Measurements from ENCODE around the gene VMAC. TPM values are rescaled to one million over a fixed set of nuclear protein-coding genes. Genes with fewer than 3 reads are reported as not detected.

VMAC gene
- total RNA-seq, 1 experiment from 2014 or later = 8.9 TPM

DNA sequence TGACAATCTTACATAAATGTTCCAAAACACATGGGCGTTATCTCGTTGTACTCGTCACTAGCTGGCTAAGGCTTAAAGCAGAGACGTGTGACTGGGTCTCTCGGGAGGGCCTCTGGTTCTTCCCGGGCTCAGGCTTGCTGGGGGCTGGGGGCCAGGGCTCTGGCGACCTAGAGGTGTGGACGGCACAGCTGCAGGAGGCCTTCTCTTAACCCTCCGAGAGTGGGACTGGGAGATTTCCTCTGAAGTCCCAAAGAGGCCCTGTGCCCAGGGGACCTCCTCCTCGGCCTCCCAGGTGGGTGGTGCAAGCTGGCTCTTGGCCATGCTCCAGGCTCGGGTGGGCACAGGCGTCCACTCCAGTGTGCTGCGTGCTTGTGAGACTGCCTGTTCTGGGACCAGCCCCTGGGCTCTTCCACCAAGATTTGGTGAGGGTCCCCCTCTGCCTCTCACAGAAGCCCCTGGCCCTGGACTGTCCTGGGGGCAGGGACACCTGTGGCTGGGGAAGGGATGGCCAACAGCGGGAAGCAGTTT is 11.6 kb downstream of the VMAC start:
- H3K27me3 ChIP-seq (ENCODE audit: low read length) = no peaks in the 10 kb centered on the region
- no peak for DNase-seq
- no peak overlapping the region for H3K4me3 ChIP-seq (ENCODE audit: low read length)
- no peak overlapping the region for H3K9ac ChIP-seq (ENCODE audit: low read length)
- H3K9me3 ChIP-seq (ENCODE audit: low read length) = no peaks in the 10 kb centered on the region
- H3K79me2 ChIP-seq (ENCODE audit: low read length) = no peaks in the 10 kb centered on the region
- H3K9me2 ChIP-seq (replicated peaks; ENCODE audit: insufficient read depth, low read length) = no peaks in the 10 kb centered on the region
- no peak overlapping the region for H3K27ac ChIP-seq (ENCODE audit: low read length)
- H3K4me1 ChIP-seq (ENCODE audit: low read length) = no peaks in the 10 kb centered on the region
- H3K36me3 ChIP-seq (ENCODE audit: insufficient read depth, low read length) = no peaks in the 10 kb centered on the region; the same call in 1 of the 2 replicates
- no peak overlapping the region for H2AFZ ChIP-seq (ENCODE audit: low read length)
- no peaks in the 10 kb centered on the region; the same call in 1 of the 2 replicates for H4K20me1 ChIP-seq (ENCODE audit: insufficient read depth, low read depth, low read length)
- H3K4me2 ChIP-seq (ENCODE audit: low read depth, low read length, poor library complexity, severe bottlenecking) = no peak overlapping the region

DNA sequence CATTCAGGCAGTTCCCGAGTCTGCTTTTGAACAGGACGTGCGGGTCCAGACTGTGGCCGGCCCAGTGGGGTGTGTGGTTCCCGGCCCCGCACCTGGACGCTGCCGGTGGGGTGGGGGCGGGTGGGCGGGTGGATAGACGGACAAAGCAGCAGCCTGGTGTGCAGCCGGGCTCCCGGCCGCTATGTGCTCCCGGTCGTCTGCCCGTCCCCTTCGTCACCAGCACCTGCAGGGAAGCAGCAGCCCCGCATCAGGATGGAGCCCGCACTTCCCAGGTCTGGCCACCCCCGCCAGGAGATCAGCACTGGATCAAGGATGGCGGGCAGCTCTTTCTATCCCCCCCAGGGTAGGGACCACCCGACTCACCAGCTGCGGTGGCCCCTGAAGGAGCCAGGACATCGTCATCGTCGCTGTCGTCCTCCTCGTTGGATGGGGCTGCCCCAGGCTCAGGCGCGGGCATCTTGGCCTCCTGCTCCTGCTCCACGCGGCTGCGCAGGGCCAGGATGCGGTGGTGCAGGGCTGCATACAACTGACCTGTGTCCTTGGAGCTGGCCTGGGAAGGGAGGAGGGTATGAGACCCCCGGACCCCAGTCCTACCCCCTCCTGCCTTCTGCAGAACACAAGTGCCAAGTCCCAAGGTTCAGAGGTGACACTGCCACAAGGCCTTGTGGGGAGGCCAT is 12.9 kb downstream of the VMAC start:
- no peaks in the 10 kb centered on the region for H3K4me1 ChIP-seq (ENCODE audit: low read length)
- no peaks in the 10 kb centered on the region; the same call in 1 of the 2 replicates for H4K20me1 ChIP-seq (ENCODE audit: insufficient read depth, low read depth, low read length)
- no peak overlapping the region for H3K4me3 ChIP-seq (ENCODE audit: low read length)
- H3K79me2 ChIP-seq (ENCODE audit: low read length) = no peaks in the 10 kb centered on the region
- no peak overlapping the region for H3K27ac ChIP-seq (ENCODE audit: low read length)
- no peak overlapping the region for H2AFZ ChIP-seq (ENCODE audit: low read length)
- no peaks in the 10 kb centered on the region; the same call in 1 of the 2 replicates for H3K36me3 ChIP-seq (ENCODE audit: insufficient read depth, low read length)
- no peaks in the 10 kb centered on the region for H3K9me3 ChIP-seq (ENCODE audit: low read length)
- H3K9me2 ChIP-seq (replicated peaks; ENCODE audit: insufficient read depth, low read length) = no peaks in the 10 kb centered on the region
- no peaks in the 10 kb centered on the region for H3K27me3 ChIP-seq (ENCODE audit: low read length)
- DNase-seq = no peak
- no peak overlapping the region for H3K4me2 ChIP-seq (ENCODE audit: low read depth, low read length, poor library complexity, severe bottlenecking)
- H3K9ac ChIP-seq (ENCODE audit: low read length) = no peak overlapping the region

DNA sequence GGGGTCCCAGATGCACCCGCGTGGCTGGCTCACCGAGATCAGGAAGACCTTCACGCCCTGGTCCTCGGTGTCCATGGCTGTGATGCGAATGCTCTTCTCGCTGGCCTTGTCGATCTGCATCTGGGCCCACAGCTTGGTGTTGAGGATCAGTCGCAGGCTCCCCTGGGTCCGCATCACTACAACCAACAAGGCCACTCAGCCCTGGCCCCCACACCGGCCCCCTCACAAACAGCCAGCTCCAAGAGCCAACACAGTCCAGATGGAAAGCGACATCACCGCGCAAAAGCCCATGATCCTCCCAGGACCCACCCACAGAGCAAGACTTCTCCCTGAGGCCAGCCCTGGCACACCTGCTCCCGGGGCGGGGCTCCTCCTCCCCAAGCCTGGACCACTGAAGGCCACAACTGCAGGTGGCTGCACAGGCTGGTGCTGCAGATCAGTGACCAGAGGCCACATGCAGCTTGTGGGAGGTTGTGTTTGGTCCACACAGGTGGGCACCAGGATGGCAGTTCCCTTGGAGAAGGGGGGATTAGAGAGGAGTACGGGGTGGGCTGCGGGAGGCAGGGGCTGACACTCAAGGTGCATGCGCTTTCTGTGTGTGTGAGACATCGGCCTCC is 13.9 kb downstream of the VMAC start:
- H3K4me3 ChIP-seq (ENCODE audit: low read length) = no peak overlapping the region
- no peaks in the 10 kb centered on the region; the same call in 1 of the 2 replicates for H4K20me1 ChIP-seq (ENCODE audit: insufficient read depth, low read depth, low read length)
- no peak overlapping the region for H3K4me2 ChIP-seq (ENCODE audit: low read depth, low read length, poor library complexity, severe bottlenecking)
- no peak overlapping the region for H3K27ac ChIP-seq (ENCODE audit: low read length)
- peaks cover 4% of the 10 kb centered on the region; the same call in 1 of the 2 replicates for H3K36me3 ChIP-seq (ENCODE audit: insufficient read depth, low read length)
- no peaks in the 10 kb centered on the region for H3K4me1 ChIP-seq (ENCODE audit: low read length)
- H3K9me2 ChIP-seq (replicated peaks; ENCODE audit: insufficient read depth, low read length) = no peaks in the 10 kb centered on the region
- H3K27me3 ChIP-seq (ENCODE audit: low read length) = no peaks in the 10 kb centered on the region
- H2AFZ ChIP-seq (ENCODE audit: low read length) = no peak overlapping the region
- H3K9ac ChIP-seq (ENCODE audit: low read length) = no peak overlapping the region
- DNase-seq = no peak
- H3K79me2 ChIP-seq (ENCODE audit: low read length) = no peaks in the 10 kb centered on the region
- no peaks in the 10 kb centered on the region for H3K9me3 ChIP-seq (ENCODE audit: low read length)

DNA sequence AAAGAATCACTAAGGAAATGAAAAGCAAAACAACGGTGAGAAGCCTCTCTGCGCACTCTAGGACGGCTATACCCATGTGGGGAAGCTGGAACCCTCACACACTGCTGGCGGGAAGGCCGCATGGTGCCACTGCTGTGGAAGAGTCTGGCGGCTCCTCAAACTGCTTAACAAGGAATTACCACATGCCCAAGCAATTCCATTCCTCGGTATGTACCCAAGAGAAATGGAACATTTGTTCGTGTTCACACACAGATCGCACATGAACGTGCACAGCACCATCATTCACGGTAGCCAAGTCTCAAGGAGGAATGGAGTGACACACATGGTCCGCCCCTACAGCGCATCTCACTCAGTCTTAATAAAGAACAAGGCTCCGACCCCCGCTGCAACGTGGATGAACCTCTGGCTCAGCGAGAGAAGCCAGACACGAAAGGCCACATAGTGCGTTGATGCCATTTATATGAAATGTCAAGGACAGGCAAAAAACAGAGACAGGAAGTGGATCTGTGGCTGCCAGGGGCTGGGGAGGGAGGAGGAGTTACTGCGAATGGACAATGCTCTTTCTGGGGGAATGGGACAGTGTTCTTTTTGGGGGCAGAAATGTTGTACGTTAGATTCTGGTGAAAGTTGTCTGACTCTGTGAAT is 17.0 kb downstream of the VMAC start:
- no peak overlapping the region for H2AFZ ChIP-seq (ENCODE audit: low read length)
- no peaks in the 10 kb centered on the region; the same call in 1 of the 2 replicates for H4K20me1 ChIP-seq (ENCODE audit: insufficient read depth, low read depth, low read length)
- no peak for DNase-seq
- no peaks in the 10 kb centered on the region for H3K4me1 ChIP-seq (ENCODE audit: low read length)
- no peaks in the 10 kb centered on the region for H3K79me2 ChIP-seq (ENCODE audit: low read length)
- no peak overlapping the region for H3K9ac ChIP-seq (ENCODE audit: low read length)
- H3K27ac ChIP-seq (ENCODE audit: low read length) = no peak overlapping the region
- H3K36me3 ChIP-seq (ENCODE audit: insufficient read depth, low read length) = peaks cover 7% of the 10 kb centered on the region; the same call in 1 of the 2 replicates
- H3K4me3 ChIP-seq (ENCODE audit: low read length) = no peak overlapping the region
- no peaks in the 10 kb centered on the region for H3K27me3 ChIP-seq (ENCODE audit: low read length)
- H3K4me2 ChIP-seq (ENCODE audit: low read depth, low read length, poor library complexity, severe bottlenecking) = no peak overlapping the region
- no peaks in the 10 kb centered on the region for H3K9me3 ChIP-seq (ENCODE audit: low read length)
- H3K9me2 ChIP-seq (replicated peaks; ENCODE audit: insufficient read depth, low read length) = no peaks in the 10 kb centered on the region

DNA sequence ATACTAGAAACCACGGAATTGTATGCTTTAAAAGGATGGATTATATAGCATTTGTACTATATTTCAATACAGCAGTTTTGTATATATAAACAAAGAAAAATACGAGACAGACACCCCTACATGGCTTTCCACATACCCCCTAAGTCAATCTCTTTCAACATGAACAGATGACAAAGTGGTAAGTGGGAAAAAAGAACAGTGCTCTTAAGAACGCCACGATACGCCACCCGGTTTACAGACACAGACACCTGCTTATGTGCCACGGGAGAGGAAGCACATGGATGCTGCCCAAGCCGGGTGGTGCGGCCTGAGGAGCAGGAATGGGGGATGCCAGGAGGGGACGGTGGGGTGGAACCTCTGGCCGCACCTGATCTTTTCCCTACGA is 17.5 kb downstream of the VMAC start:
- H3K9me2 ChIP-seq (replicated peaks; ENCODE audit: insufficient read depth, low read length) = no peaks in the 10 kb centered on the region

DNA sequence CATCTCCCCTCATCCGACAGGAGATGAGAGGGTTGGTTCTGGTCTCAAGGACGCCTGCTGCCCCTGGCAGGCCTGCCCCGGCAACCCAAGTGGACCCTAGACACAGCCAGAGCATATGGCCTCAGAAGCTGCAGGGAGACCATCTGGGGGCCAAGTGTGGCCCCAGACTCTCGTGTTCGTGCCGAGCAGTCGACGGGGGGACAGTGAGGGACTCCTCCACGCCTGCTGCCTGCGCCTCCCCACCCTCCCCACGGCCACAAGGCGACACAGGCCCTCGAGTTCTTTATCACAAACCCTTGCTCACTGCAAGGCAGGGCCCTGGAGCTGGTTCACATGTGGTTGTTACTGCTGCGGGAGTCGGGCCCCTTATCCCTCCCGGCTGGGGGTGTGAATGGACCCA is 18.7 kb downstream of the VMAC start:
- Histone ChIP-seq H4K20me1 (ENCODE audit: insufficient read depth, low read depth, low read length) (no peaks in the 10 kb centered on the region; the same call in 1 of the 2 replicates), H3K4me2 (ENCODE audit: low read depth, low read length, poor library complexity, severe bottlenecking) (no peak overlapping the region), H3K79me2 (ENCODE audit: low read length) (no peaks in the 10 kb centered on the region), H3K27ac (ENCODE audit: low read length) (no peak overlapping the region), H3K9me3 (ENCODE audit: low read length) (no peaks in the 10 kb centered on the region), H3K9me2 (replicated peaks; ENCODE audit: insufficient read depth, low read length) (no peaks in the 10 kb centered on the region), H3K4me3 (ENCODE audit: low read length) (no peak overlapping the region), H3K4me1 (ENCODE audit: low read length) (no peaks in the 10 kb centered on the region; the same call in 1 of the 2 replicates), H3K36me3 (ENCODE audit: insufficient read depth, low read length) (peaks cover 17% of the 10 kb centered on the region; the same call in 1 of the 2 replicates), H2AFZ (ENCODE audit: low read length) (no peak overlapping the region), H3K9ac (ENCODE audit: low read length) (no peak overlapping the region), H3K27me3 (ENCODE audit: low read length) (no peaks in the 10 kb centered on the region)
- no peak for DNase-seq

More for the DNA sequence above, 17.5 kb downstream of the VMAC start:
- DNase-seq = no peak
- H3K4me2 ChIP-seq (ENCODE audit: low read depth, low read length, poor library complexity, severe bottlenecking) = no peak overlapping the region
- H3K9me3 ChIP-seq (ENCODE audit: low read length) = no peaks in the 10 kb centered on the region
- H3K27ac ChIP-seq (ENCODE audit: low read length) = no peak overlapping the region
- H3K4me3 ChIP-seq (ENCODE audit: low read length) = no peak overlapping the region
- H3K27me3 ChIP-seq (ENCODE audit: low read length) = no peaks in the 10 kb centered on the region
- no peaks in the 10 kb centered on the region; the same call in 1 of the 2 replicates for H4K20me1 ChIP-seq (ENCODE audit: insufficient read depth, low read depth, low read length)
- no peaks in the 10 kb centered on the region; the same call in 1 of the 2 replicates for H3K4me1 ChIP-seq (ENCODE audit: low read length)
- peaks cover 9% of the 10 kb centered on the region; the same call in 1 of the 2 replicates for H3K36me3 ChIP-seq (ENCODE audit: insufficient read depth, low read length)
- H3K9ac ChIP-seq (ENCODE audit: low read length) = no peak overlapping the region
- no peaks in the 10 kb centered on the region for H3K79me2 ChIP-seq (ENCODE audit: low read length)
- H2AFZ ChIP-seq (ENCODE audit: low read length) = no peak overlapping the region

DNA sequence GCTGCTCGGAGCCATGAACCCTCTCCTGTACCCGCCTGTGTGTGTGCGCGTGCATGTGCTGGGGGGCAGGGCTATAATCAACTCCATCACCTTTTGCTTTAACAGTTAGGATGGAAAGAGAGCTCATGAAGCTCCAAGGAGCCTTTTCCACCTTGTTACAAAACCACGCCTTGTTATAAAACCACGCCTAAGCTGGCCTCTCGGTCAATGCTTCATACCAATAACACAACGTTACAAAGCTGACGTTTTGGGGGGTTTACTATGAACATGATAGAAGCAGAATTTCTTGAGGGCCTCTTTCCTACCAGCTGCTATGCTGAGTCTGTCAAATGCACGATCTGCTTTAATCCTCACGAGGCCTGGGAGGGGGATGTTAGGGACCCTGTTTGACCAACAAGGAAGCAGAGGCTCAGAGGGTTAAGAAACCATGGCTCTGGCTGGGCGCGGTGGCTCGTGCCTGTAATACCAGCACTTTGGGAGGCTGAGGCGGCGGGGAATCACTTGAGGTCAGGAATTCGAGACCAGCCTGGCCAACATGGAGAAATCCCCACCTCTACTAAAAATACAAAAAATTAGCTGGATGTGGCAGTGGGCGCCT is 21.3 kb downstream of the VMAC start:
- Histone ChIP-seq H4K20me1 (ENCODE audit: insufficient read depth, low read depth, low read length) (no peaks in the 10 kb centered on the region; the same call in 1 of the 2 replicates), H3K9me3 (ENCODE audit: low read length) (no peaks in the 10 kb centered on the region), H3K4me2 (ENCODE audit: low read depth, low read length, poor library complexity, severe bottlenecking) (no peak overlapping the region), H2AFZ (ENCODE audit: low read length) (no peak overlapping the region), H3K27ac (ENCODE audit: low read length) (no peak overlapping the region), H3K36me3 (ENCODE audit: insufficient read depth, low read length) (peaks cover 21% of the 10 kb centered on the region; the same call in 1 of the 2 replicates), H3K27me3 (ENCODE audit: low read length) (no peaks in the 10 kb centered on the region), H3K9ac (ENCODE audit: low read length) (no peak overlapping the region), H3K79me2 (ENCODE audit: low read length) (no peaks in the 10 kb centered on the region), H3K9me2 (replicated peaks; ENCODE audit: insufficient read depth, low read length) (no peaks in the 10 kb centered on the region), H3K4me1 (ENCODE audit: low read length) (no peaks in the 10 kb centered on the region; the same call in 1 of the 2 replicates), H3K4me3 (ENCODE audit: low read length) (no peak overlapping the region)
- no peak for DNase-seq
